HepG2 (cell line): Measurements from ENCODE around the gene TRAF4. TPM values are rescaled to one million over a fixed set of nuclear protein-coding genes. Genes with fewer than 3 reads are reported as not detected.

Source experiments
- ELF1 ChIP-seq: sonication (generic); formaldehyde crosslinking; IDR thresholded peaks from 2 replicates; pipeline ENCODE4 v1.4.0; 2020; ENCODE audit warnings: missing genetic modification reagents
- HNF1B ChIP-seq: sonication (generic); formaldehyde crosslinking; IDR thresholded peaks from 2 replicates; pipeline ENCODE4 v1.5.1; 2020; ENCODE audit warnings: mild to moderate bottlenecking, moderate library complexity, missing genetic modification reagents
- HOXD1 ChIP-seq: sonication (generic); formaldehyde crosslinking; IDR thresholded peaks from 2 replicates; pipeline ENCODE4 v1.5.0; 2020; ENCODE audit warnings: missing genetic modification reagents
- KDM6A ChIP-seq: IDR thresholded peaks from 2 replicates; pipeline ENCODE4 v1.6.1; 2016; ENCODE audit warnings: low read depth
- MZF1 ChIP-seq: sonication (generic); formaldehyde crosslinking; IDR thresholded peaks from 2 replicates; pipeline ENCODE4 v1.8.1; 2023; ENCODE audit warnings: mild to moderate bottlenecking, missing genetic modification reagents, borderline replicate concordance
- NONO ChIP-seq, 2 experiments: fragments of 450-650 bp in 1 of 2; sonication (generic) in 1 of 2; formaldehyde crosslinking in 1 of 2; IDR thresholded peaks in 1 of 2; conservative IDR thresholded peaks in 1 of 2; 2 replicates each; pipeline versions ENCODE4 v1.6.1 to v1.8.0; 2017 to 2022; ENCODE audit warnings: mild to moderate bottlenecking in 1 of 2, missing genetic modification reagents in 1 of 2, moderate library complexity in 1 of 2
- NR2F2 ChIP-seq: IDR thresholded peaks from 2 replicates; pipeline ENCODE4 v1.6.1; 2012; ENCODE audit warnings: low read depth, inconsistent platforms, borderline replicate concordance
- NR2F6 ChIP-seq, 2 experiments: IDR thresholded peaks; 2 replicates each; pipeline ENCODE4 v1.6.1; 2016; ENCODE audit warnings: antibody characterized with exemption in 1 of 2, mild to moderate bottlenecking in 1 of 2
- SMAD9 ChIP-seq: sonication (generic); formaldehyde crosslinking; IDR thresholded peaks from 2 replicates; pipeline ENCODE4 v1.5.1; 2020; ENCODE audit warnings: mild to moderate bottlenecking, missing genetic modification reagents
- ZBTB2 ChIP-seq: sonication (generic); formaldehyde crosslinking; IDR thresholded peaks from 2 replicates; pipeline ENCODE4 v1.8.0; 2022; ENCODE audit warnings: low read depth, missing genetic modification reagents
- ZBTB49 ChIP-seq: sonication (generic); formaldehyde crosslinking; IDR thresholded peaks from 2 replicates; pipeline ENCODE4 v1.4.0; 2020; ENCODE audit warnings: missing genetic modification reagents, borderline replicate concordance
- ZNF282 ChIP-seq: fragments of 450-650 bp; IDR thresholded peaks from 2 replicates; pipeline ENCODE4 v1.6.1; 2018; ENCODE audit not compliant: partially characterized antibody
- ZNF292 ChIP-seq: sonication (generic); formaldehyde crosslinking; IDR thresholded peaks from 2 replicates; pipeline ENCODE4 v1.8.1; 2022; ENCODE audit warnings: mild to moderate bottlenecking, low read depth, missing genetic modification reagents, borderline replicate concordance
- ZNF350 ChIP-seq: sonication (generic); formaldehyde crosslinking; IDR thresholded peaks from 2 replicates; pipeline ENCODE4 v1.4.0; 2020; ENCODE audit warnings: mild to moderate bottlenecking, low read depth, missing genetic modification reagents, borderline replicate concordance
- ZNF382 ChIP-seq: sonication (generic); formaldehyde crosslinking; IDR thresholded peaks from 2 replicates; pipeline ENCODE4 v1.5.0; 2020; ENCODE audit warnings: missing genetic modification reagents, mild to moderate bottlenecking, borderline replicate concordance
- ZNF383 ChIP-seq: sonication (generic); formaldehyde crosslinking; IDR thresholded peaks from 2 replicates; pipeline ENCODE4 v1.4.0; 2020; ENCODE audit warnings: missing genetic modification reagents, mild to moderate bottlenecking, borderline replicate concordance
- ZNF430 ChIP-seq: sonication (generic); formaldehyde crosslinking; IDR thresholded peaks from 2 replicates; pipeline ENCODE4 v1.9.0; 2021; ENCODE audit warnings: mild to moderate bottlenecking, missing genetic modification reagents
- ZNF512 ChIP-seq: sonication (generic); formaldehyde crosslinking; IDR thresholded peaks from 2 replicates; pipeline ENCODE4 v1.4.0; 2020; ENCODE audit warnings: mild to moderate bottlenecking, missing genetic modification reagents
- ZNF704 ChIP-seq: sonication (generic); formaldehyde crosslinking; IDR thresholded peaks from 2 replicates; pipeline ENCODE4 v1.8.1; 2023; ENCODE audit warnings: mild to moderate bottlenecking, inconsistent platforms, moderate library complexity, missing genetic modification reagents, borderline replicate concordance
- ZNF776 ChIP-seq: sonication (generic); formaldehyde crosslinking; IDR thresholded peaks from 2 replicates; pipeline ENCODE4 v1.4.0; 2020; ENCODE audit warnings: mild to moderate bottlenecking, missing genetic modification reagents
- polyA plus RNA-seq, 8 experiments: library from polyadenylated mRNA; depleted of rRNA in 3 of 8; stranded (reverse) in 7 of 8; unstranded in 1 of 8; fragments of >200 nt; fragmentation: Illumina TruSeq in 4 of 8; extraction: Trizol in 4 of 8; gene quantifications; 2 replicates each; pipeline versions ENCODE4 v1.2.1 to v1.2.3, GENCODE V29; 2011 to 2016; ENCODE audit warnings: low read depth in 4 of 8, missing spikeins in 1 of 8, mixed read lengths in 1 of 8; ENCODE audit not compliant: insufficient read depth in 1 of 8
- total RNA-seq, 5 experiments: library from RNA; depleted of rRNA; stranded (reverse); fragments of >200 nt; fragmentation: Illumina TruSeq; extraction: Trizol; gene quantifications; 2 replicates each; pipeline ENCODE4 v1.2.3, GENCODE V29; 2016; ENCODE audit warnings: low read depth in 1 of 5

The TRAF4 gene
- total and polyA plus RNA-seq, 2 of the 13 experiments (the other 11 are each of a cell fraction or from before 2014, with no cell fraction given), result 86.0 to 89.9 TPM

GRCh38 chr17:28726627-28727491 lies 17.0 kb upstream of the TRAF4 start (continued):
- no peak for TF ChIP-seq ZNF292 (CRISPR knock-in tag)
- no peak for TF ChIP-seq KDM6A (CRISPR knock-in tag)
- TF ChIP-seq ZNF512 (CRISPR knock-in tag), result no peak
- no peak for TF ChIP-seq NR2F2
- peak; percentile 91; the same call in 1 of the 2 replicates for TF ChIP-seq ZNF350 (CRISPR knock-in tag)
- no peak for TF ChIP-seq SMAD9
- peak; percentile 85; the same call in 1 of the 2 replicates for TF ChIP-seq ZNF383 (CRISPR knock-in tag)
- peak; percentile 28; the same call in 1 of the 2 replicates for TF ChIP-seq ZBTB2
- TF ChIP-seq ZNF776 (CRISPR knock-in tag), result no peak
- TF ChIP-seq ZNF282, result no peak
- TF ChIP-seq ZNF430 (CRISPR knock-in tag), result peak; percentile 34; the same call in 1 of the 2 replicates
- TF ChIP-seq ZNF704 (CRISPR knock-in tag), result no peak
- TF ChIP-seq ELF1 (CRISPR knock-in tag), result no peak
- 0 out of 2 replicates have a peak, but pooled peaks have one; percentile 19 for TF ChIP-seq MZF1 (CRISPR knock-in tag)
- no peak for TF ChIP-seq ZNF382 (CRISPR knock-in tag)
- no peak for TF ChIP-seq NR2F6 (IDR thresholded peaks at IDR 0.05)
- TF ChIP-seq NR2F6 (CRISPR knock-in tag; IDR thresholded peaks at IDR 0.05), result peak; percentile 12; the same call in 1 of the 2 replicates
- TF ChIP-seq NONO (IDR thresholded peaks at IDR 0.05), result no peak
- TF ChIP-seq NONO (CRISPR knock-in tag; conservative IDR thresholded peaks at IDR 0.05), result peak; percentile 68
- no peak for TF ChIP-seq ZBTB49 (CRISPR knock-in tag)
- TF ChIP-seq HNF1B (CRISPR knock-in tag), result peak; percentile 63
- TF ChIP-seq HOXD1 (CRISPR knock-in tag), result no peak
